ENCODE measurements around the gene RAD51B.

RAD51B gene

DNA sequence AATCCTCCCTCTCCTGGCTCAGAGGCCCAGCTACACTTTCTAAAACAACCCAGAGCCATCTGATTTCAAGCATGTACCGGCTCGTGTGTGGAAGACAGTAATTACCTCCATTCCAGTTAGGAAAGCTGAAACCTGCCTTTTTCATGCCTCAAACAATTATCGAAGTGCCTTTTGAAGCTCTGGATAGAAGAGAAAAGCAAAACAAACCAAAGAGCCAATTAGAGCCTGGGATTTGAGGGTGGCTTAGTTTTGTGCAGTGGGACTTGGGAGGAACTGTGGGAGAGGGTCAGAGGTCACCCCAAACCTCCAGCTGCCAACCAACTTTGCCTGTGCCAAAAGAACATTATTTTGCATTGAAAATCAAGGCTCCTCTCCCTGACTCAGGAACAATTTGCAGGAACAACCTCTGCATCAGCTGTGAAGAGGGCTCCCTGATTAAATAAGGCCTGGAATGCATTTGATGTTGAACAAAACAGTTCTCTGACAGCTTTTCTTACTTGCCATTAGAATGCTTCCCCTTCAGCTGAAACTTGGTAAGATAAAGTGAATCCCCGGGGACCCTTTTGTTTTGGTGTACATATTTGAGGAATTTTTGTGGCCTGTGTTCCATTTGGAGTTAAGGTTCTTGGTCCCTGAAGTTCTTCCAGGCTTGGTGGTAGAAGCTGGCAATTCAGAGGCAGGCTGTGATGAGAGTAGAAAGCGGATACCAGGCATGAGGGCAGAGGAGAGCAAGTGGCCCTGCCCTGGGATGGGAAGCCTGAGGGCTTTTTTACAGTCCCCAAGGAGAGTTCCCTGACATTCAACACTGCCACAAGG lies 703.1 kb downstream of the RAD51B start:
- no peak for DNase-seq

DNA sequence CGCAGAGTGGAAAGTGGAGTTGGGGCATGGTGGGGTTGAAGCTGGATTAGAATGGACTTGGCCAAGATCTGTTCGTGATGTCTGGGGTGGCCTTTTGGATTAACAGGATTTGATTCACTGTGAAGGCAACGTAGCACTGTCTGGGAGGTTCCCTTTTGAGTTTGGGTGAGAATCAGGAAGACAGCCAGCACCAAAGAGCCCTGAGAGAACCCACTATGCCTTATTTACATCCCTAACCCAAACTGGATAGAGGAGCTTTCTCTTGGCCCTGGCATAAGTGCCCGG lies 703.7 kb downstream of the RAD51B start:
- no peak for DNase-seq

DNA sequence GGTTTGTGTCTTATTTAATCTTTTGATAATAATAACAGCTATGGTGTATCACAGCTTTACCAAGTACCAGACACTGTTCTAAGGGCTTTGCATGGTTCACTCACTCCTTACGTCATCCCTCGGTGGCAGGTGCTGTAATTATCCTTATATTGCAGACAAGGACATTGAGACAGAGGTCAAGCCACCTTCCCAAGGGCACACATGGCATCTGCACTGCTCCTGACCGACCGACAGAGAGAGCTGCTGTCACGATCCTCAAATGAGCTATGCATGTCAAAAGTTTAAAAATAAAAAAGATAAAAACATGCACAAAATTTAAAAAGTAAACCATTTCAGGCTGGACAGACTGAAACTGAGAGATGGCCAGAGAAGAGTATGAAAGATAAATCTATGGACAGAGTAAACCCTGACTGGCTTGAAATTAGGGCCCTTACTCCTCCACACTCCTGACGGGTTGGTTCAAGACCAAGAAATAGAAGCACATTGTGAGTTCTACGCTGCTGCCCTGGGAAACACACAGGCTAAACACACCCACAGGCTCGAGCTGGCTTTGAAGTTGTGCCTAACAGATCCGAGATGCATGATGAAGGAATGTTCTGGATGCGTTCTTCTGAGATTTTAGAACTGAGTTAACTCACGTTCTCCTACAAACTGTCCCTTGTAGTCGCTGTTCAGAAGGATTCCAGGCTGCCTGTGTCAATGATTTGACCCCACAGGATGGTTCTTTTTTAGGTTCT lies 704.6 kb downstream of the RAD51B start:
- no peak for DNase-seq

DNA sequence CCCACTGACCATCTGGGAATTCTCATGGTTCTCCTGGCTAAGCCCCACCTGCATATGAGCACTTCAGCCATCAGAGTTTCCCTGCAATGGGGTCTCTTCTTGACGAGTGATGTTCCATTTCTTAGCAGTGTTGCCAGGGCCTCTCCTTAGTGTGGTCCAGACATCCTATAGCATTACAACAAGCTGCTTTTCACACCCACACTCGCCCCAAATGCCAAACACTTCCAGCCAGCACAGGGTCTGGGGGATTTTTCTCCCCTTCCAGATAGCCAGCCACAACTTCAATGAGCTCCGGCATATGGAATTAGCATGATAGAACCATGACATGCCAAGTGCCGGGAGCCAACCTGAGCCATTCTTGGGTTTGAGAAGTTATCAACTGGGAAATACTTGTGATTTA lies 705.9 kb downstream of the RAD51B start:
- DNase-seq: no peak

DNA sequence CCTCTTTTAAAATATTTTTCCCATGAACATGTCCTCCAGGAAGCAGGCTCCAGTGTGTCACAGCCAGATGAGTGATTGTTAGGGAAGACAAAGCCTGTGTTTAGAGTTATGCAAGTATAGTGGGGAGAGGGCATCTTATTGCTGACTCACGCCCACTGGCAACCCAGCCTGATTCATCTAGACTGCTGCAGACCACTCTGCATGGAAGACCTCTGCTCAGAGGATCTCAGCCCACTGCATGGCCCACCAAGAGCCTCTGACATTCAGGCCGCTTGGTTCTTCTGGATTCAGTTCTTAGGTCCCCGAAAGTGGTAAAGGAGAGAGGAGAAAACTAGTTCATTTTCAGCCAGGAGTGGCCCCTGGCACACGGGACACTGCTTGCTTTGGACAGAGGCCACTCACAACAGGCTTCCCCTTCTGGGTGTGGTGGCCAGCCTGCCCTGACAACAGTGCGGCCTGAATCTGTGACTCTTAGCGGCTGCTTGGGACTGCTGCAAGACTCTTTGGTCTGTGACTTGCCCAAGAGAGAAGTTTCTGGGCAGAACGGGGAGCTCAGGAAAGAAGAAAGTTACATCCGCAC lies 707.0 kb downstream of the RAD51B start:
- no peak for DNase-seq

DNA sequence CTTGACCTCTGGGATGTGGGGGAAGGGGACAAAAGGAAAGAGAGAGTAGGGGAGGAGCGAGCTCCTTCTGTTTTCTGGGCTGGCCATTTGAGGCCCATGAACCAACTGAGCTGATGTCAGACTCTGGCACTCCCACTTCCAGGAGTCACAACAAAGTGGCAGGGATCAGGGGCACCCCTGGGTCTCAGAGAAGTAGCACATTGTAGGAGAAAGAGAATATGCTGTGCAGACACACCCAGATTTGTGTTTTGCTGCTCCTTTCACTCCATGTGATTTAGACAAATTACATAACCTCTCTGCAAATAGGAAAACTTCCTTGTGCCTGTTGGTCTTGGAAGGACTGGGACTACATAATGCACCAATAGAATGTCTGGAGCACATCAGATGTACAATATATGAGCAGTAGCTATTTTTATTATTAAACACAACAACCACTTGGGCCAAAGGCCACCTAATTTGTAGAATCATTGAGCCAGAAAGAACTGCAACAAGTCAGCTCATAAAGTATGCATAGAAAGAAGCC lies 707.8 kb downstream of the RAD51B start:
- no peak for DNase-seq

DNA sequence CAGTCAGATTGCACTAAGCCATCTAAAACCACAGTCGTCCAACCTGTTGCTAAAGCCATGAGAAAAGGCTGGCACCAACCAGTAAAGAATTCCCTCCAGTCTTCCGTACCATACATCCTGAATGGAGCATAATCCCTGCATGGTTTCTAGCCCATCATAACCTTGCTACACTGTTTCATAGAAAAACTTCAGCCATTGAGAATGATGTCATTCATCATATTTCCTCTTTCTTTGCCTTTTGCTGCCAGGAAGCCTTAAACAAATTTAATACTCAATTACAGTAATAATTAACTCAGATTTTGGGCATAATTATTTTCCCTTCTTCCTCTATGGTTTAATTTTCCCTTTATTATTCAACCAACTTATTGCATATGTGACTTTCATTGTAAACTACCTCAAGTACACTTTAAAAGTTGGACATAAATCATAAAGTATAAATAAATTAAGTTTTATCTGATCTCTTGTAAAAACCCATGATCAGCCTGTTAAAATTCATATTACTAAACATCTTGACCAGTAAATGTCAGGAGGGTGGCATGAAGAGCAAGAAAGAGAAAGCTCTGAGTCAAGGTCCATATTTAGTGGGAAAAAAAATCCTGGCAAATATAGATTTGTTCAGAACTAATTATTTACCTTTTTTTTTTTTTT lies 708.6 kb downstream of the RAD51B start:
- no peak for DNase-seq

DNA sequence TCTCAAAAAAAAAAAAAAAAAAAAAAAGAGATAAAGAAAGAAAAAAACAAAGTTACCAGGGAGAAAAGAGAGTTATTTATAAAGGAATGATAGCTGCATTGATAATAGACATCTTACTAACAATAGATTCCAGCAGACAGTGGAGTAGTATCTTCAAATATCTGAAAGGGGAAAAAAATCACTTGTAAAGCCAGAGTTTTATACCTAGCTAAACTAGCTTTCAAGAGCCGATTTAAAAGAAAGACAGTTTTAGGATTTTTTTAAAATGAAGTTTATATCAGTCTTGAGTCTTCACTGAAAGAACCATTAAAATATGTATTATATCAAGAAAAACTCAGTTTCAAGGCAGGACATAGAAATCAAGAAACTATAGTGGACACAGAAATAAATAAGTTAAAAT lies 710.9 kb downstream of the RAD51B start:
- DNase-seq: no peak

DNA sequence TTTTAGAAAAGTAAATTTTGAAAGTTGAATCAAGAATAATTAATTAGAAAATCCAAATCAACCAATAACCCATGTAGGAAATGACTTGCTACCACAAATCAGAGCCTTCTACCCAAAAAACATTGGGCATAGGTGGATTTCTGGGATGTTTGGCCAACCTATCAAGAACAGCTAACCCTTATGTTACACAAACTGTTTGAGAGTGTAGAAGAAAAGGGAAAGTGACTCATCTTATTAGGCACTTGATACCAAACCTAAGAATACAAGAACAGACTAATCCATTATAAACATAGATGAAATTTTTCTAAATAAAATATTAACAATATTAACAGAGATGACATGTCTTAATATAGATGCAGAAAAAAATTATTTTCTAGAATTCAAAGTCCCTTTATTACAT lies 712.9 kb downstream of the RAD51B start:
- no peak for DNase-seq

DNA sequence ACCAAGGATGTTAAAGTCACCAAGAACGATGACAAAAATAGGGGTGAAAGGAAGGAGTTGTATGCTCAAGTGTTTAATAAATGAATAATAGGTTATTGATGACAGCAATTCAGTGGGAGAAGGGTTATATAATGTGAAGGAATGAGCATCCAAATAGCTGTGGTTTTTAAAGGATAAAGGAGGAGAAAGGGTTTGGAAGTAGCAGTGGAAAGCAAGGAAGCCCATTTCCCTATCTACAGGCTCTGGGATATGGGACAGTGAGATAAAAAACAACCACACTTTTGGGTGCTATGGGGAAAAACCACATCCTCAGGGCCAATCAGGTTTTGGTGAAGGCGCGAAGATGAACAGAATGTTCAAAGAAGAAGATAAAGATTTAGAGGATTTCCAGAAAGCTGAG lies 714.7 kb downstream of the RAD51B start:
- no peak for DNase-seq

DNA sequence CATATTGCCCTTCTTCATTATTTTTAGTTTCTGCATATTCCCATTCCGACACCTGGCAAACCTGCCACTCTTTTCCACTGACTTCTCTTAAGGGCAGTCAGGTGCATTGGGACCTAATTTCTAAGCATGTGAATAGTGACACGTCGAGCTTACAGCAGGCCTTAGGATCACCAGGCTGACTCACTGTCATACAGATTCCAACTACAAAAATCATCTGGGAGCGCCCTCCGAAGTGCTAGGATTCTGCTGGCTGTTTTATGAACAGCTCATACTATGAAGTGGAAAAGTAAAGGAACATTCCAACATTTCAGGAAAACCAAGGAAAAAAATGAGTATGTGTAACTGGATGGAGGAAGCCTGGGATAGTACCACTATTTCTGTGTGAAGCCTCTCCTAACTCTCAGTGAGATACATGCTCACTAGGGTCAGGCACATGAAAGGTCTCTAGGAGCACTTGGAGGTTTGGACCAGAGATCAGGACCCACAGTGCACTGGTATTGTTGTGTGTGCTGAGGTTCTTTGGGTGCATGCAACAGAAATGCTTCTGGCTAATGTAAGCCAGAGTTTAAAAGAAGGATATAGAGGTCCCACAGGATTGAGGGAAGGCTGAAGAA lies 715.9 kb downstream of the RAD51B start:
- no peak for DNase-seq

DNA sequence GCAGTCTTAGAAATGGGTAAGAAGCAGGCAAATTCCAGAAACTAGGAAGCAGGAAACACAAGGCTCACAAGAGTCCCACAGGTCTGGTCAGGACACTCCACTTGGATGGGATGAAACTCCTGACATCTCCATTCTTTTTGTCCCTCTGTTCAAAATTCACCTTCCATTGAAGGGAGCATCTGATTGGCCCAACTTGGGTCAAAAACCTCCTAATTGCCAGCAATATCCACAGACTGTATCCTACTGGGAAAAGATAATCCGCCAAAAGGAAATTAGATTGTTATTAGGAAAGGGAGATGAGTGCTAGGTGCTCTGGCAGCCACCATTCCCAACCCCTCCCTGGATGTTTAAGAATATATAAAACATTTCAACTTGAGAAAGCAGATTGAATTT lies 716.4 kb downstream of the RAD51B start:
- DNase-seq: no peak

DNA sequence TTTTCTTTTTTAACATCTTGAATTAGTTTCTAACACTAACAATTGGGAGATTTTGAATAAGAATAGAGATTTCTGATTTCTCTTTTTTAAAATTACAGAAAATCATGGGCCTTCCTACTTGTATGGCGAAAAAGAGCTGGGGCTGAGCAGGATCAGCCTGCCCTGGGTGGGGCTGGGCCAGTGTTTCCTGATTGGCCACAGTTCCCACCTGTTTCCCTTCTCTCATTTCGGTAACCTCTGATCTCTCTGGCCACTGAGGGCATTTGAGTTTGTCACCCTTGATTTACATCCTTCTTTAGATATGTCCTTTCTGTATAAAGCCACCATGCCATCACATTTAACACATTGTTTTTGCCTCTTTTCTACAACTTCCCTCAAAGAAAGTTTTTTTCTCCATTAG lies 719.1 kb downstream of the RAD51B start:
- DNase-seq: no peak

DNA sequence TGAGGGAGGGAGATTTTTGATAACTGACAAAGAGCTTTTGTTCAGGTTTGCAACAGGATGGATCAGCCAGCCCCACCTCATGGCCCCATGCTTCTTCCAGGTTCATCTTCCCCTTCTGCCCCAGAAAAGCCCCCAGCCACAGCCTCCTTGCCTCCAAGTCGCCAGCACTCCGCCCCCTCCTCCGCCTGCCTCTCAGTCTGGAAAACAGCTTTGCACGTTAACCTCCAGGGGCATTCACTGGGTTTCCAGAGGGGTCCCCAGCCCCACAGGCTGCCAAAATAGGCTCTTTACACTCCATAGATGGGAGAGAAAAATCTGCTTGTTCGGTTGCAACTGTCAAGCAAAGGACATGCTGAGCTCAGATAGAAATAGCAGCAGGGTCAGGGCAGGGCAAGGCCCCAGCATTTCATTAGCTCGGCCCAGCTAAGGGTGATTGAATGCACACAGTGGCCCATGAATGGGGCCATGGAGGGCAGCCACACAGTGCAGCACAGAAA lies 719.7 kb downstream of the RAD51B start:
- no peak for DNase-seq

DNA sequence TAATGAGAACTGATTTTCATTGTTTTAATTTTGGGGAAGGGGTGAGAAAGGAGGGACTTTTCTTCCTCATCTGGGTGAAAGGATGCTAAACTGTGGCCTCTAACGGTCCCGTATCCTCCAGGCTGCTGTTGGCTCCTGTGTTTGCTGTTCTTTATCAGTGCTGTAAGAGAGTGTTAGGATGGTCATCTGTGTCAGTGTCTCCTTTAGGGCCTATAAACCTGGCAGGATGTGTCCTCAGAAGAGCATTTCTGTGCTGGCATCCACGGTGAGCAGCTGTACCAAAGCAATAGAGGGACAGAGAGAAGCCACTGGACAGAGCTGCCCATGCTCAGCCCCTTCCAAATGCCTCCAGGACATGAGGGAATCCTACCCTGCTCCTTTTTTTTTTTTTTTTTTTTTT lies 720.2 kb downstream of the RAD51B start:
- no peak for DNase-seq

DNA sequence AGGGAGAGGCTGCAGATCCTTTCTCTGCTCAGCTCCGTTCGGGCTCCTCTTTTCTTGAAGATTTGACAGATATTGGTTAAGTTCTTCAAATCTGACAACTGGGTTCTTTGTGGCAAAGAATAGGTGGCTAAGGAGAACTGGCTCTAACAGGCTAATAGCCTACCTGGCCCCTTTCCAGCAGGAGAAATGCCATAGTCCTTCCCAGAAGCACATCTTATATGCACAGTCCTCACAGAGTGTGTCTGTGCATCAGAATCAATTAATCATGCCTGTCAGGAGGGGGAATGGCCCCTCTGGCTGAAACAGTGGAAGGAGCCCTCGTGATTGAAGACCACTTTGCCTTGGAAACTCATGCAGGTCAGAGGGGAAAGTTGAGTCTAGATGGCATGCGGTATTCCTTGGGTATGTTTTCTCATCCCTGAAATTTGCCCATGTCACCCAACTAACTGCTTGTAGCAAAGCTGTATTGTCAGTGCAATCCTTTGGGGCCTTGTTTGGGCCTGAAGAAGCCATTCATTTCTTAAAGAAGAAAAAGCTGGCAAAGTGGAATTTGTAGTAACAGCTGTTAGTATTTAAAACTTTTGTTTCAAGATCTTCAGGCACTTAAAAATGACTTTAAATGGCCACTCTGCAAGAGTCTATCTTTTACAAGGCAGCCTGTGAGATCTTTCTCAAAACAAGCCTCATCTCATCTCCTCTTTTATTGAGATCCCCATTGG lies 721.8 kb downstream of the RAD51B start:
- DNase-seq: no peak

DNA sequence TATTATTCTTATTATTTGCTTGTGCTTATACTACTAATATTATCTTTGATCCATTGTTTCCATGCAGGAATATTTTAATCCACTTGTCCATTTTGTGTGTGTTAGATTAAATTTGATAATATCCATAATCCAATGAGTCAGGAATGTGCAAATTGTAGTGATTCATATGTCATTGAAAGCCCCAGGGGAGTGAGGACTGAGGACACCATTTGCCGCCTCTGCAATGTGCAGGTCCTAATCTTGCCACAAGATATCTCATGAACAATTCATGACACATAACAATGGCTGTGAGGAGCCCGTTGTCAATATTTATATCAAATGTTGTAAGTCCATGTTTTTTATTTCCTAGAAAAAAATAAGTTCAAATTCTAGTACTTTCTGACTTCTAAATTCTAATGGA lies 722.8 kb downstream of the RAD51B start:
- DNase-seq: no peak

DNA sequence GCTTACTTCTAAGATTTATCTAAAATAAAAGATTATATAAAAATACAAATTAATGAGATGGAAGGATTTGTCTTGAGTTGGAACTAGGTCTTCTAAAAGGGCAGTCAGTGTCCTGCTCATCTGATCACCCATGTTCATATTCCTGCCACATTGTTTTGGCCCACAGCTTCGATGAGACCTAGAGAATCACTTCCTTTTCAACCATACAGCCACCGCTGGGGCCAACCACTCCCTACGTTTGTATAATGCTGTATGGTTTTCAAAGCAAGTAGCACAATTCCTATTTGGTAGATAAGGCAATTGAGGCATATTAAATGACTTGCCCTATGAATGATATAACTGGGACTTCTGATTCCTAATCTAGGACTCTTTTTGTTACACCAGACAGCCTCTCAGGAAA lies 723.9 kb downstream of the RAD51B start:
- no peak for DNase-seq

DNA sequence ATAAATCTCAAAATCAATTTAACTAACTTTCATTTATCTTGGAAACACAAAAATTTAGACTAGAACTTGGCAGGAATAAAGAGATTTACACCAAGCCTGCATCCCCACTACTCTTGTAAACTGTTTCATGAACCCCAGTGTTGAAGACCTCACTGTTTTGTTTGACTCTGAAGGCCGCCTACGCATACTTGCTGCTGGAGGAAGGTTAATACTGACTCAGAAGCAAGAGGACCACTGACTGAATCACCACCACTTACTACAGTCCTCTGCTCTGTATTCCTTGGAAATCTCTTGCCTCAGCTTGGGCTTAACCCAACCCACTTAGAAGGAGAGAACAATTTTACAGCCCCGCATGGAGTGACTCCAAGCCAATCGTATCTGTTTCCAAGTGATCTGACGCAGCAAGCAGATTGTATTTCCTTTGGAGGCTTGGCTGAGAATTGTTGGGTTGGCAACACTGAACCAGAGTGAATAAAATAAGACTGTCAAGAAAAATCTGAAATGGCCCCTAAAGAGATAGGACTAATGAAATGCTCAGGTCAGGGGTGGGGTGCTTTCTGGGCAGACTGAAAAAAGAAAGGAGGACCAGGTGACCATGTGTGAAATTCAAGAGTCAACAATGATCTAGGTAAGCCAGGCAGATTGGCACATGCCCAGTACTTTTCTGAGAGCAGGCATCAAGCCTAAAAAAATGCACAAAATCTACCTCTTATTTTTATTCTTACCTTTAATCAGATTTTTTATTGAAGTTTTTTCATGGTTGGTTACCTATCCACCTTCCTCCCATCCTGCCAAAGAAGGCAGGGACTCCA lies 724.7 kb downstream of the RAD51B start:
- DNase-seq: no peak

DNA sequence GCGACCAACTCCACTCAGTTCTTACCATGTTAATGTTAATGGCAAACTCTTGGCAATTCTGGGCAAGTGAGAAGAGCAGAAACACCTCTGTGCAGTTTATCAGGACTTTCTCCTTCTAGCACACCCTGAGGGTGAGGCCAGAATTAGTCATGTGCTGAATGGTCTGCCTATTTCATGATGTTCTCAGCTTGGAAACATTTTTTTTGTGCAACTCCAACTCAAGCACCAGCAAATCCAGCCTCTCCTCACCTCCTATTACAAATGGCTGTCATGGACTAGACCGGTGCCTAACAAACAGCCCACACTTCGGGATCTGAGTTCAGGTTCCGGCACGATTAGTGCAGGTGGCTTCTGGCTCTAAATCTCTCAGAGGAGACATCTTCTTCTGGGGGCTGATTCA lies 727.3 kb downstream of the RAD51B start:
- no peak for DNase-seq
